Endometrial microvascular endothelial cells (primary cell): ENCODE results near the gene IL1B. TPM values are rescaled to one million over a fixed set of nuclear protein-coding genes. Genes with fewer than 3 reads are reported as not detected.

Experiments used
- in situ Hi-C: cut with HindIII; loops from 2 replicates; pipeline ENCODE4 v1.10.0; 2017; ENCODE audit warnings: low sequenced_read_pairs, low pct_unique_long_range_greater_than_20kb; ENCODE audit errors: inconsistent ontology term
- total RNA-seq: library from RNA; depleted of rRNA; stranded (reverse); fragments of >200 nt; gene quantifications from one replicate; pipeline ENCODE4 v1.2.3, GENCODE V29; 2015; ENCODE audit errors: inconsistent ontology term

Gene IL1B
- total RNA-seq: 3.4 TPM

GRCh38 chr2:112836695-112837117, at the start of gene IL1B:
Gene IL1B, minus strand, starts transcription at chr2:112836779. Its CDS starts 550 bp downstream, at chr2:112836229.
- in situ Hi-C loops: no loop called here

GRCh38 chr2:112886291-112886690, 49.7 kb upstream of the IL1B start:
- in situ Hi-C loops: no loop called here

DNA sequence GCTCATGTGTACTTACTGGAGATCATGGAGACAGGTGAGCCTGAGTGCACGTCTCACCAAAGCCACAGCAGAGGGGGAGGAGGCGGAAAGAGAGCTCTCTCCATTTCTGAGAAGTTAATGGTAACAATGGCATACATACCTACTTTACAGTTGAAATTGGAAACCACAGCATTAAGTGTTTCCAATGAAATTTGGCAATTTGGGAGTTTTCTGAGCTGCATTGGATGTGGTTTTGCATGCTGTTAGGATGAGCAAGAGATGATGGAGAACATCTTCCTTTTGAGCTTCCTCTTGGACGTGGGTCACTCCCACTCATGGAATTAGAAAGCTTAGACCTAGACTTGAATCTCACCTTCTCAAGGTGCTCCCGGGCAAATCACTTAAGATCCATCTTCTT, 48.9 kb upstream of the IL1B start:
- in situ Hi-C loops: no loop called here

- in situ Hi-C loops: no loop called here
These were observed 48.4 kb upstream of the IL1B start for GRCh38 chr2:112884869-112885505.

GRCh38 chr2:112883669-112884068, 47.1 kb upstream of the IL1B start:
- in situ Hi-C loops: no loop called here

- in situ Hi-C loops: no loop called here
These were observed 44.8 kb upstream of the IL1B start for GRCh38 chr2:112881217-112881985.

DNA sequence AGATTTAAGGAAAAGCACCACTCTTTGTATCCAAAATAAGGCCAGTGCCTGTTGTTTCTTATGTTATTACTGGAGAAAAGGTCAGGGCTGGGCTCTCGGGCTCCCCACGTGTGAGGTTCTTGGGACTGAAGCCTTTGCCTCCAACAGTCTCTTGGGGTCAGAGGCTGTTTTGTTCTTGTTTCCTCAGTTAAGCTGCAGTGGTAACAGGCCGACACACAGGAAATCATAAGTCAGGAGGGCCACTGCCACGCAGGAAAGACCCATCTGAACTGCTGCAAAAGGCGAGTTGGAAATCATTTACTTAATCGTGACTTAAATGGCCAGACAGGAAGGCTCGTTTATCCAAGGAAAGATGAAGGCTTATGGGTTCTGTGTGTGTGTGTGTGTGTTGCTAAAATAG, 44.1 kb upstream of the IL1B start:
- in situ Hi-C loops: no loop called here

- in situ Hi-C loops: no loop called here
These were observed 43.5 kb upstream of the IL1B start for GRCh38 chr2:112880091-112880531.

GRCh38 chr2:112879491-112880041, 43.0 kb upstream of the IL1B start:
- in situ Hi-C loops: no loop called here

- in situ Hi-C loops: no loop called here
These were observed 40.8 kb upstream of the IL1B start for GRCh38 chr2:112877423-112877822.

DNA sequence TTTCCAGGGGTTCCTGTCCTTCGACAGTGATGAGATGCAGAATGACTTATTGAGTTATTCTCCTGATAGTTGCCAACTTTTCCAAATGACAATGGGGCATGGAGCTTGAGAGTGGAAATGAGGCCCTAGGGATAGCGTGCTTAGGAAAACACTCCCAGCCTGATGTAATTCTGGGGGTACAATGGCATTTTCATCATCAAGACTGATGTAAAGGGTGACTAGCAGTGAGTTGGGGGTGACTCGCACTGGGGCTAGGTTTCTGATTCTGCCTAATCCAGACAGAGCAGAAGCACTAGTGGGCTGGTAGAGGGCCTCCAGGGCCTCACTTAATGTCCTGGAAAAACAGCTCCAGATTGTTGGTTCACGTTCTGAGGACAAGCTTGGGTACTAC, 40.4 kb upstream of the IL1B start:
- in situ Hi-C loops: no loop called here

- in situ Hi-C loops: no loop called here
These were observed 39.8 kb upstream of the IL1B start for GRCh38 chr2:112876257-112876970.

DNA sequence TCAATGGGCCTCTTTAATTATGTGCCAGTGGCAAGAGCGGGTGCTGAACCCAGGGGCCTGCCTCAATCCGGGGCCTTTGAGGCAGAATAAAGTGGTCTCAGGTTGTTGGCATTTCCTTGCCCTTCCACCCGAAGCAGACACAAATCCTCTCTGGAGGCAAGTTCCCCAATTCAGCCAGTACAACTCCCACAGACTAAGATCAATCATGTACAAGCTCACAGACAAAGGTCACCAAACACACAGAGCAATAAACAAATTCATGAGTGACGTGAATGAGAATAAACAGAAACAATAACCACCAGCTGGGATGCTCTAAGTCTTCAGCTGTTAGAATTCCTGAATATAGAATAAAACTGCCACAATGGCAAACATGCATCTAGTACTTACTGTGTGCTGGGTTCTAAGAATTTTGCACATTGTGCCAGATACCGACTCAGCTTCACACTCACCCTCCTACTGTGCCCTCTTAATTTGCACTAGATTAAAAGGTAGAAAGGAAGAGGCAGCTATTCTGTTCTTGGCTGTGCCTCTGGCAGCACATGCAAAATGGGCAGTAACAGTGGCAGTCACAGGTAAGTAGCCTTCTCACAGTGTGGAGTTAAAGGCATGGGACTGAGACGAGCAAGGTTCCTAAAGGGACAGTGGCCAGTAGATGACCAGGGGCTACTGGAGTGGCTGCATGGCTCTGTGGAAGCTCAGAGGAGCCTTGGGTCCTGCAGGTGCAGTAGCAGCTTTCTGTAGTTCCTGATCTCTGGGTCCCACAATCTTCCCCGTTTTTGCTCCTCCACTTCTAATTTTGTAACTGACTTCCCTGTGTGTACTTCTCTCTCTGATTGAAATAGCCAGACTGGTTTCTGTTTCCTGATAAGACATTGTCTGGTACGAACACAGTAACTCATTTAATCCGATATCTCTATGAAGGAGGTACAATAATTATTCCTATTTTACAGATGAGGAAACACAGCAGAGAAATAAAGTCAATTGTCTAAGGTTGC, 34.6 kb upstream of the IL1B start:
- in situ Hi-C loops: no loop called here

DNA sequence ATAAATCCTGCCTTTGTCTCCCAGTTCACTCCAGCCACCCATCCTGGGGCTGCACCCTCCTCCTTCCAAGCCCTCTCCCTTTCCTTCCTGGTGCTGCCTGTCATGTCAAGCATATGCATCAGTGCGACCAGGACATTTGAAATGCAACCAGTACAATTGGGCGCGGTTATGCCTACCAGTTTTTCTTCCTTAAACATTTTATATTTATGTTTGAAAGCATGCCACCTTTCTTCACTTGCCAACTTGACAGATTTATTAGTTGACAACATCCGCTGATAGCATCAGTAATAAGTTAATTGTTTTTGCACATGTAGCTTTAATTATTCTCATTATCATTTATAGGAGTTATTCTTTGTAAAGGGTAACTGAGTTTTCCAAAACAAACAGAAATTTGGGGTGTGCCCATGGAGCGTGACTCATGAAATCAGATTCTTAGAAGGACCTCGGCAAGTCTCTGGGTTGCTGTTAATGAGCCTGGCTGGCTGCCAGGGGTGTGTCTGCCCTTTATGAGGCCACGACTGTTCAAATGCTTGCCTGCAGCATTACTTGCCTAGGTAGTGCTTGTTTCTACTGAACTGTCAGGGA, 32.8 kb upstream of the IL1B start:
- in situ Hi-C loops: no loop called here

GRCh38 chr2:112867701-112868631, 31.4 kb upstream of the IL1B start:
- in situ Hi-C loops: no loop called here

DNA sequence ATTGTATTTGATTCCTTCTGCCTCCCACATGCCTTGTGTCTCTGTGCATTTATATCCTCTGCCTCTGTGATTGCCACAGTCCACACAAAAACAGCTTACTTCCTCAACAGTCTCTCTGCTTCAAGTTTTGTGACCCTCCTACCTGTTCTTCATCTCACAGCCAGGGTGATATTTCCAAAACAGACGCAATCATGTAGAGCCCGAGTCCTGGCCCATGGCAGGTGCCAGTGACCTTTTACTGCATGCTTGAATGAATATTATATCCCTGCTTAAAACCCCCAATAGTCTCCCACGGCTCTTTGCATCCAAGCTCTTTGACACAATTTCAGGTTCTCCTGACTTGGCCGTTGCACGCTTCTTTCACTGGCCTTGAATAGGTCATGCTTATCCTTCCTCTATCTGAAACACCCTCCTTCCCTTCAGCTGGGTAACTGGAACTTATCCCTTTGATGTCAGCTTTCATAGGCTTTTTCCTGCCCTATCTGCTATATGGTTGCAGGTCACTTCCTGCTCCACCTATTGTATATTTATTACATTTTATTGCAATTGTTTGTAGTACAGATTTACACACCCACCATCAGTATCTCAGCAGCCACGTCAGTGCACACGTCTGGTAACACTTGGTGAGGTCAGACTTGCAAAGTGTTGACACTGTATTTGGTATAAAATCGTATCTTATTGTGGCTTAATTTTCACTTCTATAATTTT, 29.7 kb upstream of the IL1B start:
- in situ Hi-C loops: no loop called here

- in situ Hi-C loops: no loop called here
These were observed 27.5 kb upstream of the IL1B start for GRCh38 chr2:112864072-112864471.
